Gastrocnemius medialis (tissue), 4 donors: ENCODE data around the gene CDC42BPA.

ENCODE experiments used
- CTCF ChIP-seq, 5 experiments: fragments of 450-650 bp in 3 of 5; fragments of 200-600 bp in 2 of 5; sonication (generic) in 2 of 5; IDR thresholded peaks in 4 of 5; conservative IDR thresholded peaks in 1 of 5; 1 replicate in 4 of 5; 2 replicates in 1 of 5; pipeline ENCODE4 v1.5.1; 2016 to 2019; ENCODE audit warnings: antibody characterized with exemption in 5 of 5, mild to moderate bottlenecking in 3 of 5, moderate library complexity in 3 of 5
- POLR2A ChIP-seq, 2 donors: fragments of 450-650 bp; IDR thresholded peaks; one replicate each; pipeline ENCODE4 v1.6.1; 2017; ENCODE audit warnings: antibody characterized with exemption in 2 of 2, mild to moderate bottlenecking in 2 of 2, moderate library complexity in 2 of 2

GRCh38 chr1:227033880-227034279 lies 284.4 kb downstream of the CDC42BPA start:
- no peak for TF ChIP-seq CTCF (IDR thresholded peaks at IDR 0.05 in 4 of 5, conservative IDR thresholded peaks at IDR 0.05 in 1 of 5)
- TF ChIP-seq POLR2A (IDR thresholded peaks at IDR 0.05), result no peak
